Glomerular endothelial cell (primary cell): ENCODE data around the gene SELL. TPM values are rescaled to one million over a fixed set of nuclear protein-coding genes. Genes with fewer than 3 reads are reported as not detected.
"Not testable (repeated sequence)": the region's sequence is repeated elsewhere in the genome, so short reads cannot be mapped to it uniquely, and the experiment has no call there.

ENCODE experiments used
- DNase-seq: peaks from one replicate; pipeline ENCODE4 v3.0.0-alpha.2; 2011; ENCODE audit warnings: low read depth, low spot score; ENCODE audit errors: extremely low read depth
- total RNA-seq: library from RNA; depleted of rRNA; stranded (reverse); fragments of >200 nt; gene quantifications from 2 replicates; pipeline ENCODE4 v1.2.3, GENCODE V29; 2015

The SELL gene
- 0.05 and 0.88 TPM in 2 replicates for total RNA-seq

GRCh38 chr1:169711469-169712308, at the start of gene SELL:
Gene SELL (minus strand): TSS chr1:169711620. CDS start chr1:169711498, 122 bp downstream.
- DNase-seq = peak; percentile 79

- DNase-seq = no peak
Observed at GRCh38 chr1:169759038-169759437, 47.6 kb upstream of the SELL start.

DNA sequence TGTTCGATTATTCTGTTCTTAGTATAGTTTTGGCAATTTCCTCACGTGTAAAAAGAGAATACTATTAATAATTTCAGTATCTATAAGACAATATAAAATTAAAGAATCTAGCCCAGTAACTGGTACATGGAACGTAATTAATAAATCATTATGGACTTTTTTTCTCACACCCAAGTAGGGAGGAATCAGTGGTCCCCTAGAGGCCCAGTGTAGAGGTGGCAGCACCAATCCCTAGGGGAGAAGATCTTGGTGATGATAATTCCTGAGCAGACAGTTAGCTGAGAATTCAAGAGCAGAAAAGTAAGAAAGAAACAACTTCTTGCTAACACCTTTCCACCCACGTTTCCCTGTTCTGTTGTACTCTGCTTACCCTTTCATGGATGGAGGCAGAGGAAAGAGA, 42.1 kb upstream of the SELL start:
- DNase-seq = no peak

GRCh38 chr1:169750041-169750440, 38.6 kb upstream of the SELL start:
- DNase-seq = no peak

- DNase-seq = no peak
Observed at GRCh38 chr1:169746550-169746949, 35.1 kb upstream of the SELL start.

DNA sequence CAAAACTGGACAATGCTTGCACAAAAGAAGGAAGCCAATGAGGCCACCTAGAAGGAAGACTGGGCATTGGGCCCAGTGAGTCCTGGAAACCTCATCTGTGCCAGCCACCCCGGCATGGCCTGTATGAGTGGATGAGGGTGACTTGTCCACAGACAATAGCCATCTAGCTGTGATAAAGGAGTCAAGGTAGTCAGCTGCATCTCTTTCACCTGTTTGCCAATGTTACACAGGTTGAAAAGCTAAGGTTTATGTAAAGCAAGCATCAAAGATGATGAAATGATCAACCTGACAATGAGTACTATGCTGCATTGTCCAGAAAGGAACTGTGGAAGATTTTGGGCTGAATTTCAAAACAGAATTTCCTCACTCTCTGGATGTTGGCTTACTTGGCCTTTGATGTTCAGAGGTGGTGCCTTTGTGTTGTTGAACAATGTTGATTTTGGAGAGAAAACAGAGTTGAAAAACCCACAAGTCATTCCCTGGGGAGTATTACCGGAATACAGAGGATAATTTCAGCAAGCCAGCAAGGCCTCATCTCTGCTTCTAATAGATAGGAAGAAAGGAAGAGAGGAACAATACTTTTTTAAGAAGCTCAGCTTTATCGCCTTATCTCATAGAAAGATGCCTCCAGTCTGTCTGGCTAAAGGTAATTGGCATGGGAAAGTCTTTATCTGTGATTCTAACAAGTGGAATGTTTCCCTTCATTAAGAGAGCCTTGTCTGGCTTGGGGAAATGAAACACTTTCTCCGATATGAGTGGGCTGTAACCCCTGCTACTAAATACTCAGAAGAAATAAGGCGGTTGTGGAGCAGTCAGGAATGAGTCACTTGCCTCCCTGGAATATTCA, 33.8 kb upstream of the SELL start:
- DNase-seq = no peak

- no peak for DNase-seq
Observed at GRCh38 chr1:169741666-169742394, 30.4 kb upstream of the SELL start.

DNA sequence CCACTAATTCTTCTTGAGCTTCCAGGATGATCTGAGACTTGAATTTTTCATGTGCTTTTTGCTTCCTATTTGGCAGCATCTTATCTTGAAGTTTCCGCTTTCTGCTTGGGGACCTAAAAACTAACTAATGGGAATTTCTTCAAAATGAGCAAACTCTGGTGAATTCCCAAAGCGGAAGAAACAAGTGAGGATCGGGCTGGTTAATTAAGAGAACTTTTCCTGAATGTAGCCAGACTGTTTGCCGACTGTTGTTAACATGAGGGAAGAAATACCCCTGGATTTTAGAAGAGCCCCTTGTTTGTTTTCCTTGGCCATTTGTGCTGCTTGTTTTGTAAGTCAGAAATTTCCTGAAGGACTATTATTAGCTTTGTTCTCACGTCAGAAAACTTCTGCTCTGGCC, 28.6 kb upstream of the SELL start:
- peak; percentile 62 for DNase-seq

GRCh38 chr1:169733924-169734323, 22.5 kb upstream of the SELL start, which contains the start of gene SELE:
Gene SELE (minus strand): TSS chr1:169734079. CDS start chr1:169733612, 467 bp downstream.
- DNase-seq = no peak

GRCh38 chr1:169731446-169731845, 20.0 kb upstream of the SELL start:
- DNase-seq = no peak

- DNase-seq = no peak
Observed at GRCh38 chr1:169729991-169730390, 18.6 kb upstream of the SELL start.

GRCh38 chr1:169727307-169727706, 15.9 kb upstream of the SELL start:
- no peak for DNase-seq

GRCh38 chr1:169726851-169727250, 15.4 kb upstream of the SELL start:
- no peak for DNase-seq

- DNase-seq = no peak
Observed at GRCh38 chr1:169725930-169726329, 14.5 kb upstream of the SELL start.

DNA sequence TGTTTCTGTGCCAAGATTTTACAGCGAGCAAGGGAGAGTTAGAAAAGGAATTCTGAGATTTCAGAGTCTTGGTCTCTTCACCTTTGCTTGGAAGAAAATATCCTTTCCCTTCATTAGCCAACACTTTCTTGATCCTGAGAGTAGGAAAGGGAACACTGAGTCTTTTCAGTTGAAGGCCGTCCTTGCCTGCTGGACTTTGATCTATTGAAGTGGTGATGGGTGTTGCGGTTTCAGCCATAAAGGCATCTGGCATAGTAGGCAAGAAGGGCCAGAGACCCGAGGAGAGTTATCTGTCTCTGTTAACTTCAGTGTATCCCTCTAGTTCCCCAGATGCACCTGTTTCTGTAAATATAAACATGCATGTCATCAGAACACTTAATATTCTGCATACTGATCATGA, 12.7 kb upstream of the SELL start:
- no peak for DNase-seq

- no peak for DNase-seq
Observed at GRCh38 chr1:169723763-169724162, 12.3 kb upstream of the SELL start.

DNA sequence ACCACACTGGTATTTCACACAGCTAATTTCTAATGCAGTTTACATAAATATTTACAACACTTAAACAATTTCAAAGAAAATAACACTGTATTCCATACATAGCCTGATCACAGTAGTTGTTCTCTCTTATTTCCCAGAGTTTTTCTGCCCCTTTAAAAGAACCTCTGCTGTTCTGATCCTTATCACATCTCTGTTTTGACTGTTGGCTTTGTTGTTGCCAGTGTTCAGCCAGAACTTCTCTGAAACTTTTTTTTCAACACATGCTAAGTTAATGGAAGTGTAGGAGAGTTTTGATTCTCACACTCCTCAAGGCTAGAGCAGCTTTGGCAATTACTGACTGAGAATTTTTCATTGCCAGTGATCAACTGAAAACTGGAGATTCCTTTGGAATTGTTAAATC, 11.4 kb upstream of the SELL start:
- no peak for DNase-seq

GRCh38 chr1:169715100-169715499, 3.7 kb upstream of the SELL start:
- not testable (repeated sequence) for DNase-seq

DNA sequence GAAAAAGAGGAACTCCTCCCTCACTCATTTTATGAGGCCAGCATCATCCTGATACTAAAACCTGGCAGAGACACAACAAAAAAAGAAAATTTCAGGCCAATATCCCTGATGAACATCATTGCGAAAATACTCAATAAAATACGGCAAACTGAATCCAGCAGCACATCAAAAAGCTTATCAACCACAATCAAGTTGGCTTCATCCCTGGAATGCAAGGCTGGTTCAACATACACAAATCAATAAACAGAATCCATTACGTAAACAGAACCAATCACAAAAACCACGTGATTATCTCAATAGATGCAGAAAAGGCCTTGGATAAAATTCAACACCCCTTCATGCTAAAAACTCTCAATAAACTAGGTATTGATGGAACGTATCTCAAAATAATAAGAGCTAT, 1.7 kb upstream of the SELL start:
- not testable (repeated sequence) for DNase-seq

GRCh38 chr1:169712309-169712631, 850 bp upstream of the SELL start:
- DNase-seq = no peak

- DNase-seq = no peak
Observed at GRCh38 chr1:169708647-169709046, 2.8 kb downstream of the SELL start.
